B cell (primary cell): ENCODE measurements around the gene CSF1. TPM values are rescaled to one million over a fixed set of nuclear protein-coding genes. Genes with fewer than 3 reads are reported as not detected.

Source experiments
- ATAC-seq: fragments of 200-7000 bp; cut with Tn5 transposase; one replicate; pipeline ENCODE4 v1.10.0; 2021; ENCODE audit warnings: low read depth, mild to moderate bottlenecking, moderate number of reproducible peaks, moderate library complexity
- CTCF ChIA-PET: fragments of 350-600 bp; sonication (Branson Sonifier 250); formaldehyde crosslinking; loops from one replicate; lab custom pipeline; 2021; ENCODE audit warnings: antibody characterized with exemption, inconsistent platforms; lab: Charles Lee
- POLR2A ChIA-PET: fragments of 350-600 bp; sonication (Branson Sonifier 250); formaldehyde crosslinking; loops from one replicate; lab custom pipeline; 2021; ENCODE audit warnings: antibody characterized with exemption; lab: Charles Lee
- DNase-seq: peaks from one replicate; pipeline ENCODE4 v3.0.0; 2013
- H2AFZ ChIP-seq: 2 replicates; pipeline ENCODE4 v1.6.1; 2012; ENCODE audit warnings: mild to moderate bottlenecking, low read depth, low read length; ENCODE audit not compliant: insufficient read depth, poor library complexity, severe bottlenecking
- H3K27ac ChIP-seq, 2 donors: 1 replicate in 1 of 2; 2 replicates in 1 of 2; pipeline ENCODE4 v1.5.1; 2012 to 2013; ENCODE audit warnings: low read length in 2 of 2, mild to moderate bottlenecking in 2 of 2, moderate library complexity in 1 of 2
- H3K27me3 ChIP-seq, 4 experiments: fragments of 200-600 bp in 1 of 4; sonication (generic) in 1 of 4; replicated peaks in 1 of 4; 1 replicate in 2 of 4; 2 replicates in 2 of 4; pipeline versions ENCODE4 v1.6.1 to v1.7.0; 2013 to 2016; ENCODE audit warnings: low read length in 3 of 4, mild to moderate bottlenecking in 2 of 4, mixed read lengths in 1 of 4, moderate library complexity in 1 of 4; ENCODE audit not compliant: insufficient read depth in 4 of 4, control insufficient read depth in 3 of 4; ENCODE audit errors: control extremely low read depth in 1 of 4
- H3K36me3 ChIP-seq, 2 experiments: replicated peaks in 1 of 2; 1 replicate in 1 of 2; 2 replicates in 1 of 2; pipeline versions ENCODE4 v1.6.1 to v1.7.1; 2013; ENCODE audit warnings: low read length in 1 of 2; ENCODE audit not compliant: insufficient read depth in 2 of 2, control insufficient read depth in 1 of 2; ENCODE audit errors: control extremely low read depth in 1 of 2, extremely low read depth in 1 of 2
- H3K4me1 ChIP-seq, 2 donors: fragments of 200-600 bp in 1 of 2; sonication (generic) in 1 of 2; 1 replicate in 1 of 2; 2 replicates in 1 of 2; pipeline versions ENCODE4 v1.5.1 to v1.6.1; 2013 to 2017; ENCODE audit warnings: low read length in 2 of 2; ENCODE audit not compliant: control insufficient read depth in 2 of 2, insufficient read depth in 2 of 2
- H3K4me2 ChIP-seq: replicated peaks from 2 replicates; pipeline ENCODE3; 2012; ENCODE audit warnings: mild to moderate bottlenecking, low read depth, low read length; ENCODE audit not compliant: poor library complexity, severe bottlenecking
- H3K4me3 ChIP-seq, 5 experiments: fragments of 200-600 bp in 1 of 5; sonication (generic) in 1 of 5; 1 replicate in 3 of 5; 2 replicates in 2 of 5; pipeline versions ENCODE4 v1.5.1 to v1.7.0; 2011 to 2016; ENCODE audit warnings: low read length in 4 of 5, mild to moderate bottlenecking in 4 of 5, low read depth in 2 of 5, control low read depth in 1 of 5, moderate library complexity in 1 of 5; ENCODE audit not compliant: insufficient read depth in 1 of 5; ENCODE audit errors: control extremely low read depth in 1 of 5, extremely low read depth in 1 of 5
- H3K79me2 ChIP-seq: fragments of 200-600 bp; sonication (generic); one replicate; pipeline ENCODE4 v1.6.0; 2016; ENCODE audit warnings: low read length; ENCODE audit not compliant: control insufficient read depth, insufficient read depth
- H3K9ac ChIP-seq: fragments of 200-600 bp; sonication (generic); 2 replicates; pipeline ENCODE4 v1.6.1; 2017; ENCODE audit warnings: mild to moderate bottlenecking, low read length, moderate library complexity
- H3K9me3 ChIP-seq, 3 donors: one replicate each; pipeline versions ENCODE4 v1.6.1 to v1.7.1; 2013; ENCODE audit warnings: low read length in 2 of 3; ENCODE audit not compliant: control insufficient read depth in 2 of 3, insufficient read depth in 1 of 3; ENCODE audit errors: control extremely low read depth in 1 of 3
- H4K20me1 ChIP-seq: 2 replicates; pipeline ENCODE4 v1.6.0; 2012; ENCODE audit warnings: mild to moderate bottlenecking, low read length; ENCODE audit not compliant: insufficient read depth, control insufficient read depth, poor library complexity, severe bottlenecking
- H3K27ac Mint-ChIP-seq: one replicate; pipeline ENCODE4 v1.8.0; 2021; ENCODE audit warnings: mixed read lengths
- H3K27me3 Mint-ChIP-seq: one replicate; pipeline ENCODE4 v1.8.0; 2021; ENCODE audit warnings: mixed read lengths
- H3K4me1 Mint-ChIP-seq: one replicate; pipeline ENCODE4 v1.8.0; 2021; ENCODE audit warnings: mixed read lengths
- H3K4me3 Mint-ChIP-seq: one replicate; pipeline ENCODE4 v1.8.0; 2021; ENCODE audit warnings: mixed read lengths
- H3K9me3 Mint-ChIP-seq: one replicate; pipeline ENCODE4 v1.8.0; 2022; ENCODE audit warnings: mixed read lengths; ENCODE audit not compliant: insufficient read depth
- CTCF ChIP-seq: fragments of 200-600 bp; IDR thresholded peaks from one replicate; pipeline ENCODE4 v1.8.0; 2022; ENCODE audit warnings: antibody characterized with exemption, mild to moderate bottlenecking
- EZH2 ChIP-seq: IDR thresholded peaks from 2 replicates; pipeline ENCODE4 v1.6.1; 2012; ENCODE audit warnings: borderline replicate concordance, low read depth, mild to moderate bottlenecking, moderate library complexity, low read length; ENCODE audit not compliant: insufficient read depth, poor library complexity, severe bottlenecking
- WGBS: methylation state at CpG from one replicate; pipeline ENCODE4 v1.1.5; 2013; ENCODE audit warnings: missing lambda C conversion rate; ENCODE audit not compliant: insufficient coverage; 5-methylcytosine and 5-hydroxymethylcytosine counted together
- intact Hi-C: fragments of 100-400 bp; cut with micrococcal nuclease; formaldehyde crosslinking; loops from one replicate; pipeline ENCODE4 v1.10.0; 2022
- polyA plus RNA-seq: library from polyadenylated mRNA; depleted of rRNA; stranded (reverse); fragments of >200 nt; gene quantifications from 2 replicates; pipeline ENCODE4 v1.2.3, GENCODE V29; 2012
- total RNA-seq, 2 donors: library from RNA; stranded (reverse); fragments of 120-200 nt in 1 of 2; gene quantifications; 1 replicate in 1 of 2; 2 replicates in 1 of 2; pipeline versions ENCODE4 v1.2.3 to v1.2.4, GENCODE V29; 2013 to 2022

CSF1 gene
- total and polyA plus RNA-seq, 2 donors (not counting 1 experiment from before 2014, with no cell fraction given): 0.55 to 4.2 TPM

GRCh38 chr1:109947582-109948284 lies 37.1 kb downstream of the CSF1 start:
- H3K4me2 ChIP-seq: no peak overlapping the region

More at GRCh38 chr1:109947582-109948284, 37.1 kb downstream of the CSF1 start:
- Histone ChIP-seq H3K4me1 (no peaks in the 10 kb centered on the region), H3K4me3 (no peak overlapping the region), H3K9ac (no peak overlapping the region), H3K79me2 (no peaks in the 10 kb centered on the region), H3K9me3 (no peaks in the 10 kb centered on the region), H3K27ac (no peak overlapping the region), H3K27me3 (no peaks in the 10 kb centered on the region), H2AFZ (no peak overlapping the region), H4K20me1 (no peaks in the 10 kb centered on the region), H3K36me3 (no peaks in the 10 kb centered on the region)
- H3K27me3 Mint-ChIP-seq: peaks cover 29% of the 10 kb centered on the region
- ATAC-seq (no peak), DNase-seq (no peak)
- H3K27ac Mint-ChIP-seq: no peak overlapping the region
- no peak overlapping the region for H3K4me3 Mint-ChIP-seq
- intact Hi-C loops: no loop called here
- WGBS: 83% methylated on average over 7 of the region's 10 CpGs
- no peaks in the 10 kb centered on the region for H3K4me1 Mint-ChIP-seq
- TF ChIP-seq CTCF: no peak
- no peak for TF ChIP-seq EZH2
- no peaks in the 10 kb centered on the region for H3K9me3 Mint-ChIP-seq
- CTCF ChIA-PET: no interaction called here
- POLR2A ChIA-PET: interaction anchor here (0.7 kb wide), 1 partner anchor 65 kb away, joined by 10 read pairs; no protein-coding TSS in a partner anchor
